Caco-2 (cell line): Measurements from ENCODE around the gene COPG1. TPM values are rescaled to one million over a fixed set of nuclear protein-coding genes. Genes with fewer than 3 reads are reported as not detected.

Source experiments
- BruUV-seq: library from RNA; stranded (reverse); fragments of 400-500 nt; replicated peaks from 2 replicates; lab custom pipeline; 2021; lab: Mats Ljungman, UMichigan
- CTCF ChIA-PET: fragments of 300-600 bp; sonication (Branson Sonifier 250); formaldehyde crosslinking; loops from one replicate; lab custom pipeline; 2022; ENCODE audit warnings: antibody characterized with exemption; lab: Charles Lee
- POLR2A ChIA-PET: fragments of 300-600 bp; sonication (Branson Sonifier 250); formaldehyde crosslinking; loops from one replicate; lab custom pipeline; 2022; ENCODE audit warnings: antibody characterized with exemption; lab: Charles Lee
- DNase-seq, 2 experiments: peaks; one replicate each; pipeline versions ENCODE4 v3.0.0 to v3.0.0-alpha.2; 2020 to 2022
- H3K27me3 ChIP-seq: replicated peaks from 2 replicates; pipeline ENCODE4 v1.6.0; 2011; ENCODE audit warnings: low read length; ENCODE audit not compliant: control insufficient read depth, insufficient read depth
- H3K36me3 ChIP-seq: 2 replicates; pipeline ENCODE4 v1.5.1; 2011; ENCODE audit warnings: low read length; ENCODE audit not compliant: control insufficient read depth, insufficient read depth
- H3K4me1 ChIP-seq: fragments of 250-450 bp; sonication (Bioruptor Pico); 2 replicates; pipeline ENCODE4 v1.5.1; 2020; ENCODE audit warnings: mild to moderate bottlenecking
- H3K4me3 ChIP-seq: 2 replicates; pipeline ENCODE4 v1.5.1; 2011; ENCODE audit warnings: low read depth, mild to moderate bottlenecking, control low read depth, low read length
- H3K9me3 ChIP-seq: fragments of 250-450 bp; sonication (Bioruptor Pico); 2 replicates; pipeline ENCODE4 v1.5.1; 2020; ENCODE audit warnings: mild to moderate bottlenecking, moderate library complexity
- H3K27ac Mint-ChIP-seq: one replicate; pipeline ENCODE4 v1.8.0; 2022; ENCODE audit warnings: mixed read lengths; ENCODE audit not compliant: unreplicated experiment
- H3K27me3 Mint-ChIP-seq: one replicate; pipeline ENCODE4 v1.8.0; 2022; ENCODE audit warnings: mixed read lengths; ENCODE audit not compliant: insufficient read depth, unreplicated experiment
- H3K36me3 Mint-ChIP-seq: one replicate; pipeline ENCODE4 v1.8.0; 2022; ENCODE audit warnings: mild to moderate bottlenecking, mixed read lengths; ENCODE audit not compliant: insufficient read depth, unreplicated experiment
- H3K4me1 Mint-ChIP-seq: one replicate; pipeline ENCODE4 v1.8.0; 2022; ENCODE audit warnings: low read depth, mixed read lengths; ENCODE audit not compliant: unreplicated experiment
- H3K4me3 Mint-ChIP-seq: one replicate; pipeline ENCODE4 v1.8.0; 2022; ENCODE audit warnings: mild to moderate bottlenecking, moderate library complexity, mixed read lengths; ENCODE audit not compliant: unreplicated experiment
- H3K9me3 Mint-ChIP-seq: one replicate; pipeline ENCODE4 v1.8.0; 2022; ENCODE audit warnings: mixed read lengths; ENCODE audit not compliant: unreplicated experiment
- intact Hi-C: fragments of 100-400 bp; cut with micrococcal nuclease; formaldehyde crosslinking; loops from one replicate; pipeline ENCODE4 v1.10.0; 2022; ENCODE audit not compliant: unreplicated experiment
- total RNA-seq: library from RNA; stranded (reverse); gene quantifications from 2 replicates; pipeline ENCODE4 v1.2.3, GENCODE V29; 2022
- TF ChIP-seq, protein P1 (sequence below), 2 experiments: fragments of 200-600 bp in 1 of 2; IDR thresholded peaks; 1 replicate in 1 of 2; 2 replicates in 1 of 2; pipeline versions ENCODE4 v1.5.1 to v1.8.0; 2011 to 2022; ENCODE audit warnings: antibody characterized with exemption in 1 of 2, control low read depth in 1 of 2, inconsistent platforms in 1 of 2, low read depth in 1 of 2, low read length in 1 of 2, mild to moderate bottlenecking in 1 of 2, moderate library complexity in 1 of 2; ENCODE audit not compliant: insufficient read depth in 1 of 2, severe bottlenecking in 1 of 2, unreplicated experiment in 1 of 2

The COPG1 gene
- total RNA-seq, 1 experiment from 2014 or later, result 178 TPM

DNA sequence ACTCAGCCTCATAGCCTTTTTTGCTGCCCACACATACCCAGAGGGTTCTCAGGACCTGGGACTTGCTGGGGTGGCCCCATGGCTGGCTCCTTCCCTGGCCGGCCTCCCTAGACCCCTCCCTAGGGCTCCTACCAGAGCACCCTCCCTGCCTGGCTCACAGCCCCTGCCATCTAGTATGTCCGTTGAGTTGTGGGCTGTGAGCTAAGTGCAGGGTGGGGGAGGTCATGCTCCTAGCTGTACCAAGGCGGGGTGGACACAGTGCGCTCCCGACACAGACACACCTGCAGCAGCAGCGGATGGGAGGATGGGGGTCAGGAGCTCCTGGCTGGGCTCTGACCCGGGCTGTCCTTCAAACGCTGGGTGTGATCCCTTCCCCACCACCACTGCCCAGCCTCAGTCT is 70.9 kb downstream of the COPG1 start:
- H3K9me3 Mint-ChIP-seq, result no peaks in the 10 kb centered on the region
- no peak overlapping the region for H3K27ac Mint-ChIP-seq
- ChIA-PET POLR2A (no interaction called here), CTCF (no interaction called here)
- DNase-seq, result no peak
- intact Hi-C loops, result no loop called here
- BruUV-seq, result no TSS peak
- H3K27me3 Mint-ChIP-seq, result no peaks in the 10 kb centered on the region
- H3K9me3 ChIP-seq, result no peaks in the 10 kb centered on the region
- H3K4me1 ChIP-seq, result no peaks in the 10 kb centered on the region
- no peaks in the 10 kb centered on the region for H3K36me3 ChIP-seq
- peaks cover 12% of the 10 kb centered on the region for H3K36me3 Mint-ChIP-seq
- H3K4me3 ChIP-seq, result no peak overlapping the region
- H3K4me3 Mint-ChIP-seq, result no peak overlapping the region
- TF ChIP-seq, protein P1, sequence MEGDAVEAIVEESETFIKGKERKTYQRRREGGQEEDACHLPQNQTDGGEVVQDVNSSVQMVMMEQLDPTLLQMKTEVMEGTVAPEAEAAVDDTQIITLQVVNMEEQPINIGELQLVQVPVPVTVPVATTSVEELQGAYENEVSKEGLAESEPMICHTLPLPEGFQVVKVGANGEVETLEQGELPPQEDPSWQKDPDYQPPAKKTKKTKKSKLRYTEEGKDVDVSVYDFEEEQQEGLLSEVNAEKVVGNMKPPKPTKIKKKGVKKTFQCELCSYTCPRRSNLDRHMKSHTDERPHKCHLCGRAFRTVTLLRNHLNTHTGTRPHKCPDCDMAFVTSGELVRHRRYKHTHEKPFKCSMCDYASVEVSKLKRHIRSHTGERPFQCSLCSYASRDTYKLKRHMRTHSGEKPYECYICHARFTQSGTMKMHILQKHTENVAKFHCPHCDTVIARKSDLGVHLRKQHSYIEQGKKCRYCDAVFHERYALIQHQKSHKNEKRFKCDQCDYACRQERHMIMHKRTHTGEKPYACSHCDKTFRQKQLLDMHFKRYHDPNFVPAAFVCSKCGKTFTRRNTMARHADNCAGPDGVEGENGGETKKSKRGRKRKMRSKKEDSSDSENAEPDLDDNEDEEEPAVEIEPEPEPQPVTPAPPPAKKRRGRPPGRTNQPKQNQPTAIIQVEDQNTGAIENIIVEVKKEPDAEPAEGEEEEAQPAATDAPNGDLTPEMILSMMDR (IDR thresholded peaks at IDR 0.05; ENCODE audit: insufficient read depth in 1 of 2, low read depth in 1 of 2, low read length in 1 of 2, severe bottlenecking in 1 of 2, unreplicated experiment in 1 of 2), result no peak
- no peaks in the 10 kb centered on the region for H3K27me3 ChIP-seq
- H3K4me1 Mint-ChIP-seq, result no peaks in the 10 kb centered on the region

DNA sequence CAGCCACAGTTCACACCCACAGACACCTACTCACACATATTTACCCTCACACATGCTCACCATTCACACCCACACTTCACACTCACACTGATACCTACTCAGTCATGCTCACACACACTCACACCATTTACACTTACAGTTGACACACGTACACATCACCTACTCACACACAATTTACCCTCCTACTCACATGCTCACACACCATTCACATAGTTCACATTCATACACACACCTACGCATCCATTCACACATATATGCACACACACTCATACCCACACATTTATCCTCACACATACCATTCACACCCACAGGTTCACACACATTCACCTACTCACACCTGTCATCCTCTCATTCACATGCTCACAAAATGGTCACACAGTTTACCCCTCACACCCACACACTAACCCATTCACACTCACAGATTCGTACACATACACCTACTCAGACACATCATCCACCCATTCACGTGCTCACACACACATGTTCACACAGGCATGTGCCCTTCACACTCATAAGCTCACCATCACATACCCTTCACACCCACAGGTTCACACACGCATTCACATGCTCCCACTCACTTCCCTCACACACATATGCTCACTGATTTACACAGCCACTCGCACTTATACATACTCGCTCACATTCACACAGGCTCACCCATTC is 71.5 kb downstream of the COPG1 start:
- CTCF ChIA-PET, result no interaction called here
- Histone ChIP-seq H3K9me3 (no peaks in the 10 kb centered on the region), H3K4me3 (no peak overlapping the region), H3K36me3 (no peaks in the 10 kb centered on the region), H3K4me1 (no peaks in the 10 kb centered on the region), H3K27me3 (no peaks in the 10 kb centered on the region)
- H3K36me3 Mint-ChIP-seq, result peaks cover 5% of the 10 kb centered on the region
- H3K4me1 Mint-ChIP-seq, result no peaks in the 10 kb centered on the region
- intact Hi-C loops, result no loop called here
- TF ChIP-seq, protein P1 (IDR thresholded peaks at IDR 0.05; ENCODE audit: insufficient read depth in 1 of 2, low read depth in 1 of 2, low read length in 1 of 2, severe bottlenecking in 1 of 2, unreplicated experiment in 1 of 2), result no peak
- POLR2A ChIA-PET, result no interaction called here
- BruUV-seq, result no TSS peak
- no peak overlapping the region for H3K4me3 Mint-ChIP-seq
- no peak overlapping the region for H3K27ac Mint-ChIP-seq
- H3K9me3 Mint-ChIP-seq, result no peaks in the 10 kb centered on the region
- H3K27me3 Mint-ChIP-seq, result no peaks in the 10 kb centered on the region
- no peak for DNase-seq

DNA sequence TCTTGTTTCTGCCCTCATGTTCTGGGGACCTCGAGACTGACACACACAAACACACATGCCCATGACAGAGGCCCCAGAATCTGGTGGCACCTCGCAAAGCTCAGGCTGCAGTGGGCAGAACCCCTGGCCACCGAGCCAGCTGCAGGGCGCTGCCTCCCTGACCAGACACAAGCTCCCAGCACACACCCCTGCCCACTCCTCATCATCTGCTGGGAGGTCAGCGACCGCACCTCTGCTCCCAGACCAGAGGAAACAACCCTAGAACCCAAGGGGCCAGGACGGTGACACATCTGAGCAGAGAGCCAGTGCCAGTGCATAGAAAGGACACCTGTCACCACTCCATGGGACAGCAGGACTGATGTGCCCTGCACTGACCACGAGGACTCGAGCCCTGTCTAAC is 72.5 kb downstream of the COPG1 start:
- H3K27ac Mint-ChIP-seq, result no peak overlapping the region
- POLR2A ChIA-PET, result no interaction called here
- H3K4me1 Mint-ChIP-seq, result no peaks in the 10 kb centered on the region

More for the DNA sequence above, 72.5 kb downstream of the COPG1 start:
- Mint-ChIP-seq H3K4me3 (no peak overlapping the region), H3K9me3 (no peaks in the 10 kb centered on the region), H3K36me3 (no peaks in the 10 kb centered on the region), H3K27me3 (no peaks in the 10 kb centered on the region)
- Histone ChIP-seq H3K4me3 (no peak overlapping the region), H3K4me1 (no peaks in the 10 kb centered on the region), H3K9me3 (no peaks in the 10 kb centered on the region), H3K36me3 (no peaks in the 10 kb centered on the region), H3K27me3 (no peaks in the 10 kb centered on the region)
- no peak for DNase-seq
- TF ChIP-seq, protein P1 (IDR thresholded peaks at IDR 0.05; ENCODE audit: insufficient read depth in 1 of 2, low read depth in 1 of 2, low read length in 1 of 2, severe bottlenecking in 1 of 2, unreplicated experiment in 1 of 2), result no peak
- intact Hi-C loops, result no loop called here
- no TSS peak for BruUV-seq
- CTCF ChIA-PET, result no interaction called here
